HUES6 (cell line): ENCODE results near the gene ZMYND15.

Experiments
- H3K27ac ChIP-seq: 2 replicates; pipeline ENCODE4 v1.7.0; 2013; ENCODE audit warnings: low read depth, mild to moderate bottlenecking, low read length, inconsistent platforms
- H3K27me3 ChIP-seq: 2 replicates; pipeline ENCODE4 v1.6.1; 2013; ENCODE audit warnings: low read length; ENCODE audit not compliant: control insufficient read depth, insufficient read depth
- H3K36me3 ChIP-seq: 2 replicates; pipeline ENCODE4 v1.6.1; 2013; ENCODE audit warnings: low read length; ENCODE audit not compliant: control insufficient read depth, insufficient read depth
- H3K4me1 ChIP-seq: 2 replicates; pipeline ENCODE4 v1.6.1; 2013; ENCODE audit warnings: low read length; ENCODE audit not compliant: control insufficient read depth, insufficient read depth
- H3K4me3 ChIP-seq: 2 replicates; pipeline ENCODE4 v1.5.1; 2013; ENCODE audit warnings: low read depth, low read length
- H3K9ac ChIP-seq: one replicate; pipeline ENCODE4 v1.6.1; 2013; ENCODE audit warnings: mild to moderate bottlenecking, low read length
- H3K9me3 ChIP-seq: 2 replicates; pipeline ENCODE4 v1.6.1; 2013; ENCODE audit warnings: low read depth, low read length; ENCODE audit not compliant: control insufficient read depth, insufficient read depth

Gene ZMYND15

DNA sequence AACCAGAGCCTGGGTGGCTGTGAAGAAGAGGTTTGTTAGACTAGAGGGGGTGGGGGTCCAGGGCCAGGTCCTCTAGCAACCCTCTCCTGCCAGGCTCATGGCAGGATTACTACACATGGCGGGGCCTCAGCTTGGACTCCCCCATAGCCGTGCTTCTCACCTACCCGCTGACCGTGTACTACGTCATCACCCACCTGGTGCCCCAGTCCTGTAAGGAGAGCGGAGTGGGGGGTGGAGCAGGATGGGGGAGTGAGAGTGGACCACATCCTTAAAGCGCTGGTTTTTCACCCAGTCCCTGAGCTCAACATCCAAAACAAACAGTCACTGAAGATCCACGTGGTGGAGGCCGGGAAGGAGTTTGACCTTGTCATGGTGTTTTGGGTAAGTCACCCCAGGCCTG, 4.3 kb downstream of the ZMYND15 start:
- H3K36me3 ChIP-seq = no peaks in the 10 kb centered on the region
- H3K27me3 ChIP-seq = peaks cover 71% of the 10 kb centered on the region
- H3K4me3 ChIP-seq = no peak overlapping the region
- H3K9me3 ChIP-seq = no peaks in the 10 kb centered on the region
- peaks cover 9% of the 10 kb centered on the region for H3K4me1 ChIP-seq
- H3K9ac ChIP-seq = no peak overlapping the region
- H3K27ac ChIP-seq = no peak overlapping the region

- Histone ChIP-seq H3K4me3 (peak overlapping the region; percentile 69), H3K4me1 (peaks cover 9% of the 10 kb centered on the region), H3K9me3 (no peaks in the 10 kb centered on the region), H3K27ac (no peak overlapping the region), H3K9ac (no peak overlapping the region), H3K36me3 (no peaks in the 10 kb centered on the region), H3K27me3 (peaks cover 57% of the 10 kb centered on the region)
Measured at GRCh38 chr17:4744999-4745969, 5.7 kb downstream of the ZMYND15 start.

DNA sequence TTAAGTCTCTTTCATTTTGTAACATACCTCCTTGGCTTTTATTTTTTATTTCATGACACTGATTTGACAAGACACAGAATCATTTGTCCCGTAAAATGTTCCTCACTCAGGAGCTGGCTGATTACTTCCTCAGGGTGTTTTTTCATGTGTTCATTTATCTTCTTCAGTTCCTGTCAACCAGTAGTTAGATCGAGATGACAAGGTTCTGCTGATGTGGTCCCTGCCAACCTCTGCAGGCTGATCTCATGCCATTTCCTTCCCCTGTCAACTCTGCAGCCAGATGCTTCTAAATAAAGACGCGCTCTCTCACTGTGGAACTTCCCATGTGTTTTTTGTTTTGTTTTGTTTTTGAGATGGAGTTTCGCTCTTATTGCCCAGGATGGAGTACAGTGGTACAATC, 8.2 kb downstream of the ZMYND15 start:
- Histone ChIP-seq H3K27me3 (peaks cover 32% of the 10 kb centered on the region), H3K36me3 (no peaks in the 10 kb centered on the region), H3K27ac (no peak overlapping the region), H3K9ac (no peak overlapping the region), H3K4me1 (peaks cover 9% of the 10 kb centered on the region), H3K4me3 (no peak overlapping the region), H3K9me3 (no peaks in the 10 kb centered on the region)

GRCh38 chr17:4748686-4749085, 9.1 kb downstream of the ZMYND15 start:
- Histone ChIP-seq H3K9me3 (no peaks in the 10 kb centered on the region), H3K36me3 (no peaks in the 10 kb centered on the region), H3K27ac (no peak overlapping the region), H3K9ac (no peak overlapping the region), H3K4me1 (peaks cover 9% of the 10 kb centered on the region), H3K27me3 (peaks cover 25% of the 10 kb centered on the region), H3K4me3 (no peak overlapping the region)

DNA sequence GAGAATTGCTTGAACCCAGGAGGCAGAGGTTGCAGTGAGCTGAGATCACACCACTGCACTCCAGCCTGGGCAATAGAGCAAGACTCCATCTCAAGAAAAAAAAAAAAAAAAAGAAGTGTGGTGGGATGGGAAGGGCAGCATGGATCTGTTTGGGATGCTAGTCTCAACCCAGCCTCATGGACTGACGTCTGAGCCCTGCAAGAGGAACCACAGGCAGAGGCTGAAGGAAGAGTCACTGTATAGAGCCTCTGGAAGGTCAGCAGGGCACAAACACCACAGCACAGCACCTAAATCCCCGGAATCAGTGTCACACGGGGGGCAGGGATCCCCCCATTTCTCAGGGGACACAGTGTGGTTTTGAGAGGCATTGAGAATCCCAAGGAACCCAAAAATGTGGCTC, 11.0 kb downstream of the ZMYND15 start:
- no peak overlapping the region for H3K27ac ChIP-seq
- H3K4me3 ChIP-seq = no peak overlapping the region
- H3K9ac ChIP-seq = no peak overlapping the region
- no peaks in the 10 kb centered on the region for H3K9me3 ChIP-seq
- peaks cover 5% of the 10 kb centered on the region; the same call in 1 of the 2 replicates for H3K4me1 ChIP-seq
- H3K27me3 ChIP-seq = peaks cover 13% of the 10 kb centered on the region; the same call in 1 of the 2 replicates
- no peaks in the 10 kb centered on the region for H3K36me3 ChIP-seq

GRCh38 chr17:4751932-4752331, 12.3 kb downstream of the ZMYND15 start:
- Histone ChIP-seq H3K27ac (no peak overlapping the region), H3K9ac (no peak overlapping the region), H3K36me3 (no peaks in the 10 kb centered on the region), H3K27me3 (peaks cover 7% of the 10 kb centered on the region; the same call in 1 of the 2 replicates), H3K4me3 (no peak overlapping the region), H3K9me3 (no peaks in the 10 kb centered on the region), H3K4me1 (no peaks in the 10 kb centered on the region)

- Histone ChIP-seq H3K36me3 (no peaks in the 10 kb centered on the region), H3K9ac (no peak overlapping the region), H3K4me3 (no peak overlapping the region), H3K9me3 (no peaks in the 10 kb centered on the region), H3K27me3 (peaks cover 7% of the 10 kb centered on the region; the same call in 1 of the 2 replicates), H3K27ac (no peak overlapping the region), H3K4me1 (no peaks in the 10 kb centered on the region)
Measured at GRCh38 chr17:4753392-4753791, 13.8 kb downstream of the ZMYND15 start.

DNA sequence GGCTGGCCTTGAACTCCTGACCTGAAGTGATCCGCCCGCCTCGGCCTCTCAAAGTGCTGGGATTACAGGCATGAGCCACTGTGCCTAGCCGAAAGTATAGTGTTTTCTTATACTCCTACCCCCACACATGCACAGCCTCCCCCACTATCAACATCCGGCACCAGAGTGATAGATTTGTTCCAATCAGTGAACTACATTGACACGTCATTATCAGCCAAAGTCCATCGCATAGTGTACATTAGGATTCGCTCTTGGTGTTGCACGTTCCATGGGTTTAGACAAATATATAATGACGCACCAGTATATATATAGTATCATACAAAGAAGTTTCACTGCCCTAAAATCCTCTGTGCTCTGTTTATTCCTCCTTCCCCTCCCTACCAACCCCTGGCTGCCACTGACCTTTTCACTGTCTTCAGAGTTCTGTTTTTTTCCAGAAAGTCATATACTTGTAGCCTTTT, 20.2 kb downstream of the ZMYND15 start:
- H3K36me3 ChIP-seq = no peaks in the 10 kb centered on the region
- H3K27ac ChIP-seq = no peak overlapping the region
- no peak overlapping the region for H3K4me3 ChIP-seq
- peaks cover 3% of the 10 kb centered on the region; the same call in 1 of the 2 replicates for H3K27me3 ChIP-seq
- no peaks in the 10 kb centered on the region for H3K9me3 ChIP-seq
- H3K4me1 ChIP-seq = no peaks in the 10 kb centered on the region
- no peak overlapping the region for H3K9ac ChIP-seq

DNA sequence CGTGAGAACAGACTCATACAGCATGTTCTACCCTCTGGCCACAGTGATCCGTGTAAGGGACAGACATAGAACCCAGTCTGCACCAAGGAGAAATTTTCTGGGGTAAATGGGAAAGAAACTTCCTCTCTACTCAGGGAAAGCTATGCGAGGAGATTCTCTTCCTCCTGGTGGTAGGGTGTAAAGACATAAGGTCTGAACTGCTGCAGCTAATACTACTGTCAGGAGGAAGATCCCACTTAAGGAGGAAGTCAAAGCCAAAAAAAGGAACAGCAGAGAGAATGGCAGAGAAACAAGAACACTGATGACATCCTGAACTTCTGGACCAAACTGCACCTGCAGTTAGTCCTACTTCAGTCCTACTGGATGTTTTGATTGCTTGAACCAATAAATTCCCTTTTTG, 25.0 kb downstream of the ZMYND15 start:
- Histone ChIP-seq H3K4me3 (no peak overlapping the region), H3K36me3 (no peaks in the 10 kb centered on the region), H3K27ac (no peak overlapping the region), H3K9ac (no peak overlapping the region), H3K27me3 (no peaks in the 10 kb centered on the region), H3K4me1 (no peaks in the 10 kb centered on the region), H3K9me3 (no peaks in the 10 kb centered on the region)

GRCh38 chr17:4766201-4766600, 26.6 kb downstream of the ZMYND15 start:
- no peak overlapping the region for H3K9ac ChIP-seq
- no peak overlapping the region for H3K27ac ChIP-seq
- H3K4me3 ChIP-seq = no peak overlapping the region
- H3K36me3 ChIP-seq = no peaks in the 10 kb centered on the region
- H3K9me3 ChIP-seq = no peaks in the 10 kb centered on the region
- no peaks in the 10 kb centered on the region for H3K27me3 ChIP-seq
- no peaks in the 10 kb centered on the region for H3K4me1 ChIP-seq

GRCh38 chr17:4766723-4767122, 27.1 kb downstream of the ZMYND15 start:
- H3K9me3 ChIP-seq = no peaks in the 10 kb centered on the region
- H3K27ac ChIP-seq = no peak overlapping the region
- H3K9ac ChIP-seq = no peak overlapping the region
- no peaks in the 10 kb centered on the region for H3K4me1 ChIP-seq
- H3K27me3 ChIP-seq = no peaks in the 10 kb centered on the region
- no peak overlapping the region for H3K4me3 ChIP-seq
- no peaks in the 10 kb centered on the region for H3K36me3 ChIP-seq
